ENCODE measurements around the gene RMRP.

The RMRP gene

DNA sequence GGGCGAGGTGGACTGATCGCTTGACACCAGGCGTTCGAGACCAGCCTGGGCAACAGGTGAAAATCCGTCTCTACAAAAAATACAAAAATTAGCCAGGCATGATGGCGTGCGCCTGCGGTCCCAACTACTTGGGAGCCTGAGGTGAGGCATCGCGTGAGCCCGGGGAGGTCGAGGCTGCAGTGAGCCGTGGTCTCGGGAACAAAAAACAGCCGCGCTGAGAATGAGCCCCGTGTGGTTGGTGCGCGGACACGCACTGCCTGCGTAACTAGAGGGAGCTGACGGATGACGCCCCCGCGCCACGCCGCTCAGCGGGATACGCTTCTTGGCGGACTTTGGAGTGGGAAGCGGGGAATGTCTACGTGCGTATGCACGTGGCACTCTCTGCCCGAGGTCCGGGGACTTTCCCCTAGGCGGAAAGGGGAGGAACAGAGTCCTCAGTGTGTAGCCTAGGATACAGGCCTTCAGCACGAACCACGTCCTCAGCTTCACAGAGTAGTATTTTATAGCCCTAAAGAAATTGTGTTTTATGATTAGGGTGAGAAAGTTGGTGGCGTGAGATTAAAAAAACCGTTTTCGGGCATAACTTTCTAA lies at the start of gene RMRP:
Gene RMRP, minus strand, starts transcription at position 474 of the 591 bp plus-strand sequence.
- peak; percentile 89 for DNase-seq

DNA sequence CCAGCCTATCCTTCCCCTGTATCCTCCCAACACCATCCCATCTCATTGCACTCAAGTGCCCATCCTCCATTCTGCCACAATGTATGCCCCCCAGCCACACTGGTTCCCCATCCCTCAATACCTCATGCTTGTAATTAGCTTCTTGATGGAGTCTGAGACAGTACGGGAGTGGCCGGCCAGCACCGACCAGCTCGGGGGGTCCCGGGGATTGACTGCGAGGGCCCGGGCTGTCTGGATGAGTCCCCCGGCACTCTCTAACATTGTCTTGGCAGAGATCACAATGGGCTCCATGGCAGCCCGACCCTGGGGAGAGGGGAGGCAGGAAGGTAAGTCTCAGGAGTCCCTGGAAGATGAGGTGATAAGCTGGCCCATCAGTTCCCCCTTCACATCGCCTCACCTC lies 49.1 kb upstream of the RMRP start:
- no peak for DNase-seq

DNA sequence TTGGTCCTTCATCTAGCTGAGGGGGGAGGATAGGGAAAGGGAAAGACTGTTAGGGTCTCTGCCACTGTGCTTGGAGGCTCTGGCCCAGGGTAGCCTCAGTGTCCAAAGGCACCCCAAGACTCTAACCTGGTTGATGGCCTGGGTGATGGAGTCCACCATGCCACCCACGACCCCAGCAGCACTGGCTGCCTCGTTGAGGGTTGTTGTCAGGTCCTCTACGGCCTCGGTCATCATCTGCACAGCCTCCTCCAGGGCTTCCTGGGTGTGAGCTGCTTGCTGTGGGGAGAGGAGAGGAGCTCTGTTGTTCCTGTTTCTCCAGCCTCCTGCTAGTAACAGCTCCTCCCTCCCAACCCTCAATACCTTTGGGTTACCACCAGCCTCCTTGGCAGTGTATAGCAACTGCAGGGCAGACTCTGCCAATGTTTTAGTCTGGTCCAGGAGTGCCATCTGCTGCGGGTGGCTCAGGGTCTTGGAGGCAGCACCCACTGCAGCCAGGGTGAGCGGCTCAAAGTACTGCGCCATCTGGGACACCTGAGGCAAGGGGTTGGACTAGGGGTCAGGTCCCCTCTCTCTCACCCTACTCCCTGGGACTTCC lies 48.1 kb upstream of the RMRP start:
- no peak for DNase-seq

DNA sequence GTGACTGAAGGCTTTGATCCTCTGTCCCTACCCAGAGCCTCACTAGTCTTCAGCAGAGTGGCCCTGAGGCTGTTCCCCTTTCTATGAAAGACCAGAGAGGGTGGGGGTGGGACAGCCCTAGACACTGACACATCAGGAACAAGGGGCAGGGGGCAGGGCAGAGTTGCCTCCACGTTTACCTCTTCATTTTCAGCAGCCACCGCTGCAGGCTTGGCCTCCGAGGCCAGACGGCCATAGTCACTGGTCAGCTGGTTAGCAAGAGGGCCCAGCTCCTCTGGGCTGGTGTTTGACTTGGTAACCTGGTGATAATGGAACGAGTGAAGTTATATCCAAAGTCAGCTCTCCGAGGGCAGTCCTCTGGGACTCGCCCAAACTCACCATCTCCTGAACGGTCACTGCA lies 47.6 kb upstream of the RMRP start:
- DNase-seq = no peak

DNA sequence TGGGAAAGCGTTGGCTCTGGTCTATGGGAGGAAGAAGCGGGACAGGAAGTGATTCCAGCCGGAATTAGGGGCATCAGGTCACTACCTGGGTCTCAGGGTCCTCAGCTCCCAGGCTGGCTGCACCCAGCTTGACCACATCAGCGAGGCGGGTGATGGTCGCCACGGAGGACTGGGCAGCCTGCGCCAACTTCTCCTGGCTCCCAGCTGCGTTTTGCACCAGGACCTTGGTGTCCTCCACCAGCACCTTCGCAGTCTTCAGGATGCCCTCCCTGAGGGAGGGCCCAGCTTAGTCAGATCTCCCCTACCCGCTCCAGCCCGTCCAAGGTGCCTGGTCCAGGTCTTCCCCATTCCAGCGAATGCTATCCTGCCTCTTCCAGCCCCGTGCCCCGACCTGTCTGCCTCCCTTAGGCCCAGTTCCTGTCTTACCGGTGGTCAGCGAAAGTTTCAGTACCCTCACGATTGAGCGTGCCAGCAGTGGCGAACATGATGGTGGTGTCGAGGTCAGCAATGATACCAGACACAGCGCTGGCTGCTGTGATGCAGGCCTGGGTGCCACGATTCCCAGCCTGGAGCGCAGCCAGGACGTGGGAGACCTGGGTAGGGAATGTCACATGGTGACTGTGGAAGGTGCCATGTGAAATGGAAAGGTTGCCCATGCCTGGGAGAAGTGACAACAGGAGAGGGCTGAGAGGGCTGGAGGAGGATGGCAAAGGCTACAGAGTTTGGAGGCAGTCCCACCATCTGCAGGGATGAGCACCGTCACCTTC lies 46.3 kb upstream of the RMRP start:
- no peak for DNase-seq

DNA sequence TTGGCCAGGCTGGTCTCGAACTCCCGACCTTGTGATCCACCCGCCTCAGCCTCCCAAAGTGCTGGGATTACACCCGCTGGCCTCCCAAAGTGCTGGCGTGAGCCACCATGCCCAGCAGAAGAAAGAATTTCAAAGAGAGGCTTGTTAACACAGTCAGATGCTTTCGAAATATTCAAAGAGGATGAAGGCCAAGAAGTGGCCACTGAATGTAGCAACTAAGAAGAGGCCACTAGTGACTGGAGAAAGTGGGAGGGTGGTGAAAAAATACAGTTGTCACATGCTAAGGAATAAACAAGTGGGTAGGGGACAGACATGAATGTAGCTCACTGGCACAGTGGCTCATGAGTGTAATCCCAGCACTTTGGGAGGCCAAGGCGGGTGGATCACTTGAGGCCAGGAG lies 44.9 kb upstream of the RMRP start:
- DNase-seq = no peak

DNA sequence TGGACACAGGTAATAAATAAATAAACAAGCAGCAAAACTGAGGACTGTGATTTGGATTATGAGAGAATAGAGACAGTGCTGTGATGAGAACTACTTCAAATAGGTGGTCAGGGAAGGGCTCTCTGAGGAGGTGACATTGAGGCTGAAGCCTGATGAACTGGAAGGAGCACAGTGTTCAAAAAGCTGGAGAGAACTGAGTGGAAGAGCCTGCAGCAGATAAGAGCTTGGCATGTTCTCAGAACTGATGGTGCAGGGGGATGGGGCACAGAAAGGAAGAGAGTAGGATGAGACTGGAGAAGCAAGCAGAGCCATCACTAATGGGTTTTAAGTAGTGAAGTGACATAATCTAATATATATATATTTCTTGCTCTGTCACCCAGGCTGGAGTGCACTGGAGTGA lies 43.1 kb upstream of the RMRP start:
- no peak for DNase-seq

DNA sequence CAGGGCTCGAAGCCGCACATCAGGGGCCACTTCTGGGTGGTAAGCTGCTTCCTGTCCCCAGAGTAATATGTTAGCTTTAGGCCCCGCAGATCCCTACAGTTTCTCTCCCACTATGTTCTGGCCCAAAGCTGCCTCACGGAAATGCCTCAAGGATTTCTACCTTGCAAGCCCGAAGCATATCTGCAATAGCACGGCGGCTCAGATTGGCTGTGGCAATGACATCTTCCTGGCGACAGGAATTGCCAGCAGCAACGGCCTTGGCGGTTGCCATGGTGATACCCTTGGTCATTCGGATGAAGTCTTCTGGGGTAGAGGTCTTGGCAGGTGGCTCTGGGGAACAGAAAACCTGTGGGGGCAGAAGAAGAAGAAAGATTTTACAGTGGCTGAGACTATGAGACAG lies 42.2 kb upstream of the RMRP start:
- DNase-seq = no peak

DNA sequence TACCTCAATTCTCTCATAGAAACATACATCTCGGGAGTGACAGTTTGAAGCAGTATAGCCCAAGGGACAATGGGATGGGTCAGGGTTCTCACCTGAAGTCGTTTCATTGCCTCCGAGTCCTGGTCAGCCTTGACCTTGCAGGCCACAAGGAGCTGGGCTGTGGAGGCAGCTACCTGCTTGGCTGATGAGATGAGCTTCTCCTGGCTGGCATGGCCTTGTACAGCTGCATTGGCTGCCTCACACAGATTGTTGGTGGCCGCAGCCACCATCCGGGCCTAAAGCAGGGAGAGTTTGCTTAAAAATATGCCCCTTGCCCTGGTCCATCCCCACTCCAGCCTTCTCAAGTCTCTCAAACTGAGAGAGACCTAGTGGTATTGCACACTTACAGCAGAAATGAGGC lies 40.4 kb upstream of the RMRP start:
- no peak for DNase-seq

DNA sequence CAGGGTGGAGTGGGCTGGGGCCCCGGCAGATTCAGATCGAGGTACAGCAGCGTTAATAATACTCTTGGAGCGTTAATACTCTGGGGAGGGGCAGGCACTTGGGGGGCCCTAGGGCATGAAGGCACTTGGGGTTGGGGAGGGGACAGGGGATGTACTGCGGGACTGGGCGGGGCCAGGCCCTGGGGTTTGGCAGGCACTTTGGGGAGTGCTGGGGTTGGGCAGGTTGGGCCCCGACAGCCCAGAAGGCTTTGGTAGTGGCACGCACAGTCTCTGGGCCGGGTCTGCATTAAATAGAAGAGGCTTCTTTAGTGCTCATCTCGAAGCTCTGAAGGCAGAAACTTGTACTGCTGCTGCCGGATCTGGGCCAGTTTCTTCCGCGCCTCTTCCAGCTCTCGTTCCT lies 39.7 kb upstream of the RMRP start:
- no peak for DNase-seq

DNA sequence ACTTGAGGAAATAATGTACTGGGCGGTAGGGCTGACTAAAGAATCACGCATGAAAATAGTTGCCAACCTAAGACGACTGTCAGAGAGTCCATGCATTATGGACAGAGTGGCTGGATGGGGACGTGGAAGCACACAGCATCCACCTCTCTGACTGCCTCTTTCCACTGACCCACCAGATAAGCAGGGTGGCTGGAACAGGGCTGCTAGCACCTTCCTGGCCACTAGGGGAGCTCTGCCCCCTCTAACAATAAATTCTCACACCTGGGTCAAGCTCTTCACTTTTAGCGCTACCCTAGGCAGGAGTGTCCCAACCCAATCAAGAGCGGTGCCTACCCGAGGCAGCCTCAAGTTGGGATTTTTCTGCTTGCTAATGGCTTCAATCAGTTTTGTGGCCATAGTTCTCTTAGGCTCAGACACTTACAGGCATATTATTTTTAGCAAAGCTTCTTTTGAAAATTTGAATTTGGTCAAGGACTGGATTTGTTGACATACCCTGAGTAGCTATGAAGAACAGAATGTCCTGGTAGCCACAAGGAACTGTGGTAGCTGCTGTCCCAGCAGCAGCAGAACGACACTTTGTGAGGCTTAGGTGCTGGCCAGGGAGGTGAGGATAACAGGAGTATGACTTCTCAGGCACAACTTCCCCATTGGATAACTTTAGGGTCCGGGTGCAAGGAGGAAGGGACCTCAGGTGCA lies 38.8 kb upstream of the RMRP start:
- DNase-seq = no peak

DNA sequence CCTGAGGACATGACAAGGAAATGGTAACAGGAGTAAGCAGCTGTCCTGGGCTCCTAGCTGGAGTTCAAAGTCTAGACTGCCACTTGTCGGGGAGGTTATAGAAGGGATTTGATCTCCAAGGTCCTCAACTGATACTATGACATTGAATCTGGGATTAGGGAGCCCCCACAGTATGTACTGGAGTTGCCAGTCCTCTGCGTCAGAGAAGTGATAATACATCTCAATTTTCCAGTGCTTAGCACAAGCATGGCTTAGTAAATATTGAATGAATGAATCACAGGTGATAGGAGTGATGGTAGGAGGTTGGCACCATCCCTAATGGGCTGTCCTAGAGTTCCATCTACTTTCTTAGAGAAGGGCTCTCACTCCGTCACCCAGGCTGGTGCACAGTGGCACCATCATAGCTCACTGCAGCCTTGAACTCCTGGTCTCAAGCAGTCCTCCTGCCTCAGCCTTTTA lies 38.2 kb upstream of the RMRP start:
- DNase-seq = no peak

DNA sequence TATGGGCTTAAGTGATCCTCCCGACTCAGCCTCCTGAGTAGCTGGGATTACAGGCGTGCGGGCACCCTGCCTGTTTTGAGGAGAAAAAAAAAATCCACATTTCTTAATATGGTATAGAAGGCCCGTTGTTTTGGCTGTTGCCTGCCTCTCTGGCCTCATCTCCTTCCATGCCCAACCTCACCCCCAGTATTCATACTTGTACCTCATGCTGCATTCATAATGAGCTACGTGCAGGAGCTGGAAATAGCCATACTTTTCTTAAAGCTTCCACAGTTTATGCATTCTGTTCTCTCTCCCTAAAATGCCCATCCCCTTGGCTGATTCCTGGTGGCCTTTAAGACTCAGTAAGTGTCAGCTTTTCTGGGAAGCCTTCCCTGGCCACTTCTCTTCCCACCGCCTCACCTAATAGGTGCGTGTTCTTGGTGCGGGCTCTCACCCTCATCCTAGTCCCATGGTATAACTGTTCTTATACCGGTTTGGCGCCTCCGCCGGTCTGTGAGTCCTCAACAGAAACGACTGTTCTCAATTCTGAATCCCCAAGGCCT lies 34.0 kb upstream of the RMRP start:
- no peak for DNase-seq

DNA sequence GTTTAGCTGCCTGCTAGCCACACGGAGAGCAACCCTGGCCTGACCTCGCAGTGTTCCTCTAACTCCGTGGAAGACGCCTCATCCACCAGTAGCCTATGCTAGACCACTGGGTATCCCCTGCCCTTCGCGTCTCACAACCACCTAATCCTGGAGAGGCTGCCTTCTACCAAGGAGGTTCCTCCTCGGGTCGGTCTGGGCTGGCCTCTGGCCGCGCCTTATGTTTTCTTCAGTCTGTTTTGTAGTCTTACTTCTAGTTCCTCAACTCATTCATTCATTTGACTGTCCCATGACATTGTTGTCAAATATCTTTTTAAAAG lies 33.5 kb upstream of the RMRP start:
- DNase-seq = no peak

DNA sequence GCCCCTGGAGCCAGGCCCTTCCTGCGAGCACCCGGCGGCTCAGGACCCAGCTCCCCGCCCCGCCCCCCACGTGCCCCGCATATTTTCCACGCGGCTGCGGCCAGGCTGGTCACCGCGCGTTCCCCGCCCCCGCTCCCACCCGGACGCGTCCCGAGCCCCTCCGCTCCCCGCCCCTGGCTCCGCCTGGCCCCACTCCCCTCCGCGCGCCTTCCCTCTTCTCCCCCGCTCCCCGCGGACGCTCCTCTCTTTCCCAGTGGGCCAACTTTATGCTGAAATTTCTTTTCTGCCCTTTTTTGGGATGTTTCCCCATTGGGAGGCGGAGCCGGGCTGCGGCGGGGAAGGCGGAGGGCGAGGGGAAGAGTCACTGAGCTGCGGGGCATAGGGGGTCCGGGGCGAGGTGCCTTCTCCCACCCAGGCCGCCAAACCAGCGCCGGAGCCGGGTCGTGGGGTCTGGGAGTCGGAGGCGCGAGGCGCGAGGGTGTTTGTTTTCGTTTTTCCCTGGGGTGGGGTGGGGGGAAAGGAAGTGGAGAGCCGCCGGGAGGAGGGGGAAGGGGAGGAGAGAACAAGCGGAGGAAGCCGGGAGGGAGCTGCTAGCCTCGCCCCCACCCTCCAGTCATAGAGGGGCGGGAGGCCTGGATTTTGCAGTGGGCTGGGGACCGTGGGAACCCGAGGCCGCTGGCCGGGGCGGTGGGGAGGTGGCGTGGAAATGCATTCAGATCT lies 33.0 kb upstream of the RMRP start:
- DNase-seq = no peak

DNA sequence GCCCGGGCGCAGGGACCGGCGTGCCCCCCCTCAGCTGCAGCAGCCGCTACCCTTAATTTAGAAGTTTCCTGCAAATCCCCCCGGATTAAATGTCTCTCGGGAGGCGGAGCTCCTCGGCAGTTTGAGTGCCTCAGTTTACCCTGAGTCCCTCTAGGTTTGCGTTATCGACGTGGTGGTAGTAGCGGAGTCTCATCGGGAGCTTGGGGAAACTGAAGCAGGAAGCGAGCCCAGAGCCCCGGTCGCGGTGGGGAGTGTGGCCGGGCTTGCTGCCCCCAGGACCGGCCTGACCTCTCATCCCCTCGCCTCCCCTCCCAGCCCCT lies 32.4 kb upstream of the RMRP start:
- no peak for DNase-seq

DNA sequence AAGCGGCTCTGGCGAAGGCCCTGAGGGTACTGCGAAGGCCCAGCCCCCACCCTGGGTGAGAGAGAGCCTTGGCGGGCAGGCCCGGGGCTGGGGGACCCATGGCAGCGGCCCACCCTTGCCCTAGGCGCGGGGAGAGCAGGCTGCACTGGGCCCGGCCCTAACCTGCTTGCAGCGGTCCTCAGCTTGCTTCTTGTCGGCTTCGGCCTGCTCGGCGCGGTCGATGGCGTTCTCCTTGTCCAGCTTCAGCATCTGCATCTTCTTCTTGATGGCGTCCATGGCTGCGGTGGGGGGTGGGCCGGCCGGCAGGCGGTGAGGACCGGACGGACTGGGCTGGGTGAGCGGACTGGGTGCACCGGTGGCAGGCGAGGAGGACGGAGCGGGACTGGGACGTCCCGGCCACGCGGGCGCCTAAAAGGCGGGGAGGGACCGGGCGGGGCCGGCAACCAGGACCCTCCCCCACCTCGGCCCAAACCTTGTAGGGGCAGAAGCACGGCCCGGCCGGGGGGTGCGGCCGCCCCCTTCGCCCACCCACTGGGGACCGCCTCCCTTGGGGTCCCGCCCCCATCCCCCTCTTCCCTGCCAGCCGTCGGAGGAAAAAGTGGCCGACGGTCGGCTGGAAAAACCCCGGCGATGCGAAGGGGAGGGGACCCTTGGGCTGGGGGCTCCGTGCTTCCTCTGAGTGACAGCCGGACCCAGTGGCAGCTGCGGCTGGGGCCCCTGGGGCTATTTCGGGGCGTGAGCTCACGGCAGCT lies 31.9 kb upstream of the RMRP start, which contains the start of gene TPM2:
Gene TPM2, minus strand, starts transcription at position 384 of the 752 bp plus-strand sequence. Its CDS starts 108 bp downstream, at position 276.
- DNase-seq = no peak

DNA sequence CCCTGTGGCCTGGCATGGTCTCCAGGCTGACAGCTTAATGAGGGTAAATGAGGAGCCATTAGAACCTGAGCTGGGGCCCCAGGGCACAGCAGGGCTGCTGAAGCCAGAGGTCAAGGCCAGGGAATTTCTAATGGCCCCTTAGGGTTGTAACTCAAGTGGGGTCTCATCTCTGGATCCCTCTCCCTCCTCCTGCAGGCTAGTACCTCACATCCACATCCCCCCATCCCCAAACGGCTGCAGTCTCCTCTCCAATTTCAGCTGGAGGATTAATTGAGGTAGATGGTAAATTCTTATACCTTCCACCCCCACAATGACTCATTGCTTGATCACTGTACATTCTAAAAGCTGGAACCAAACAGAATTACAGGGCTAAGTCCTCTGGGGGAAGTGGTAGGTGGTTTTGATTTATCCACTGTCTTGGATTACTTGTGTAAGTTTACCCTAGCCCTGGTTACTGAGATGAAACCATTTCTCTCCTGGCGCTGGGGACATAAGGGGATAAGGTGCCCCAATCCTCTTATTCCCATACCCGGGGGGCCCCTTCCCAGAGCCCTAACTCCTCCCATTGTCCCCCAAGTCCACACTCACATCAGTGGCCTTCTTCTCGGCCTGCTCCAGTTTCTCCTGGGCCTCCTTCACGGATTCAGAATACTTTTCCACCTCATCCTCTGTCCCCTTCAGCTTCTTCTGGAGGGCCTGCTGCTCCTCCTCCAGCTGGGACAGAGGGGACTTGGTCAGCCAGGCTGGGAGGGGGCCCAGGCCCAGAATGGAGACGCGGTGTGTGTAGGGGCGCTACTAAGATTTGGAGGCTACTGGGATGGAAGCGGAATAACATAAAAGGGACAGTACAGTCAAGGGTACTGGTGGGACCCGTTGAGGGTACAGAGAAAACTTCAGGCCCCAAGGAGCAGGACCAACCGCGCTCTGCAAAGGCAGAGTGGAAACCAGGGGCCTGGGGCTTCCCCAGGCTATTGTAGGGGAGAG lies 31.0 kb upstream of the RMRP start:
- no peak for DNase-seq

DNA sequence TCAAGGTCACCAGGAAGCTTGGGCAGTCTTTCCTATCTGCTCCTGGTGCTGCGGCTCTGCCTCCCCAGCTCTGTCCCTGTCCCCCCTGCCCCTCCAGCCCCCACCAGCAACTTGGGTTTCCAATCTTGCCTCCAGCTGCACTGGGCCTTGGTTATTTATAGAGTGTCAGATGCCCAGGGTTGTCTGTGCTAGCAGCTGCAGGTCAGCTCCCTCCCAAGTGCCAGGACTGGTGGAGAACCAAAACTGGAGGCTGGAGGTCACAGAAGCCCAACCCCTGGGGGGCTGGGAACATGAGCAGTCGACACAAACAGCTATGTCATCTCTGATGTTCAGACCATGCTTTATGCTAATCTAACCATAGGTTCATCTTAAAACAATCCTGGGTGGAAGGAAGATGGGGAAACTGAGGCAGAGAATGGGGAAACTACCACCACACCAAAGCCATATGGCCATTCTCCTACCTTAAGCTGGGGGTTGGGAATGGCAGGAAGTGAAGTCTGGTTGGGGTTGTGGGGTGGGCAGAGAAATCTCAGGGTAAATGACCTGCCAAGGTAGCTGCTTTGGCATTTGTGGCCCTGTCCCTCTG lies 30.2 kb upstream of the RMRP start:
- no peak for DNase-seq

DNA sequence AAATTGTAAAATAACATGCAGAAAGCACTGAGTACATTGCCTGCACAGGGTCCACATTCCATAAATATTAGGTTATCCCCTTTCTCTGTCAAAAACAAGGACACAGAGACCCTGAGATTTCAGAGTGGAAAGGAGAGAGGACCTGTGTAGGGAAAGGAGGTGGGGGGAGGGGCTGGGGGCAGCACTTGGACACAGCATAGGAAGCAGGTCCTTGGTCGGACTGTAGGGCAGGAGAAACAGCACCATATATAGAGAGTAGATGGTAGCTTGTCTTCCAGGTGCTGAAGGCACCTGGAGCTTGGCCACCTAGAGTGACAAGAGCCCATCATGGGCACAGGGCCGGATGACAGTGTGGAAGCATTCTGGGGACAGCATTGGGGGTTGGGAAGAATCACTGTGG lies 29.5 kb upstream of the RMRP start:
- no peak for DNase-seq
